OCI-LY7 (cell line): ENCODE measurements around the gene TAP1.

Experiments used
- EZH2phosphoT487 ChIP-seq: fragments of 200-600 bp; sonication (generic); IDR thresholded peaks from 2 replicates; pipeline ENCODE4 v1.6.1; 2018; ENCODE audit warnings: low read depth, borderline replicate concordance, mild to moderate bottlenecking, mixed run types, antibody characterized with exemption, low read length, moderate library complexity, mixed read lengths
- TF ChIP-seq, protein P1 (sequence below): fragments of 200-600 bp; sonication (generic); conservative IDR thresholded peaks from 2 replicates; pipeline ENCODE4 v1.5.1; 2014; ENCODE audit warnings: mild to moderate bottlenecking, antibody characterized with exemption, low read length, moderate library complexity, mixed read lengths

DNA sequence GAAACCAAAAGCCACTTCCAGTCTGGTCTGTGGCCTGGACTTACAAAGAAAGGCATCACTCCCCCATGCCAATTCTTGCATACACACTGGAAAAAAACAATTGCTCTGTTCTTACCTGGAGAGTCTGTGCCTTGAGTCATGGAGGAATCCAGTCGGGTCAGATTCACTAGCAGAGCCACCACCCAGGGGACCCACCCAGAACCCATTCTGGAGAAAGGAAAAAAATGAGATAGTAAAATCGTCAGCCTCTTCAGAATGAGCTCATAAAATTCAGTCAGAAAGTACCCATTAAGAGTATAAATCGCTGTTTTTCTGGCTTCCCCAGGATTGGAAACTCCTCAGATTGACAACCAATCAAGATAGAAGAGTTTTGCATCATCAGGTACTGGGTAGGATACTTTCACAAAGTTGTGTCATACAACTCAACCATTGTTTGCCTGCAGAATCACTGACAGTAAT is 36.7 kb downstream of the TAP1 start, which contains the start of gene HLA-DOB:
- TF ChIP-seq, protein P1, sequence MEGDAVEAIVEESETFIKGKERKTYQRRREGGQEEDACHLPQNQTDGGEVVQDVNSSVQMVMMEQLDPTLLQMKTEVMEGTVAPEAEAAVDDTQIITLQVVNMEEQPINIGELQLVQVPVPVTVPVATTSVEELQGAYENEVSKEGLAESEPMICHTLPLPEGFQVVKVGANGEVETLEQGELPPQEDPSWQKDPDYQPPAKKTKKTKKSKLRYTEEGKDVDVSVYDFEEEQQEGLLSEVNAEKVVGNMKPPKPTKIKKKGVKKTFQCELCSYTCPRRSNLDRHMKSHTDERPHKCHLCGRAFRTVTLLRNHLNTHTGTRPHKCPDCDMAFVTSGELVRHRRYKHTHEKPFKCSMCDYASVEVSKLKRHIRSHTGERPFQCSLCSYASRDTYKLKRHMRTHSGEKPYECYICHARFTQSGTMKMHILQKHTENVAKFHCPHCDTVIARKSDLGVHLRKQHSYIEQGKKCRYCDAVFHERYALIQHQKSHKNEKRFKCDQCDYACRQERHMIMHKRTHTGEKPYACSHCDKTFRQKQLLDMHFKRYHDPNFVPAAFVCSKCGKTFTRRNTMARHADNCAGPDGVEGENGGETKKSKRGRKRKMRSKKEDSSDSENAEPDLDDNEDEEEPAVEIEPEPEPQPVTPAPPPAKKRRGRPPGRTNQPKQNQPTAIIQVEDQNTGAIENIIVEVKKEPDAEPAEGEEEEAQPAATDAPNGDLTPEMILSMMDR: no peak
- TF ChIP-seq EZH2phosphoT487: no peak
